MM.1S (cell line): ENCODE data around the gene CHST2.

Source experiments
- DNase-seq: peaks from one replicate; pipeline ENCODE4 v3.0.0-alpha.2; 2015
- H2AFZ ChIP-seq: fragments of 300-600 bp; sonication (generic); 2 replicates; pipeline ENCODE4 v1.6.0; 2016; ENCODE audit warnings: antibody characterized with exemption, low read length
- H3F3A ChIP-seq: fragments of 300-600 bp; sonication (generic); 2 replicates; pipeline ENCODE4 v1.6.1; 2016; ENCODE audit warnings: mild to moderate bottlenecking, antibody characterized with exemption, low read length, moderate library complexity, mixed read lengths; ENCODE audit not compliant: insufficient read depth
- H3K27ac ChIP-seq: fragments of 300-600 bp; sonication (generic); 2 replicates; pipeline ENCODE4 v1.5.1; 2016; ENCODE audit warnings: mild to moderate bottlenecking, low read length
- H3K27me3 ChIP-seq: fragments of 300-600 bp; sonication (generic); replicated peaks from 2 replicates; pipeline ENCODE4 v1.6.0; 2016; ENCODE audit warnings: low read length; ENCODE audit not compliant: insufficient read depth
- H3K36me3 ChIP-seq: fragments of 300-600 bp; sonication (generic); replicated peaks from 2 replicates; pipeline ENCODE4 v1.6.1; 2016; ENCODE audit warnings: mild to moderate bottlenecking, low read length, mixed read lengths; ENCODE audit not compliant: insufficient read depth
- H3K4me1 ChIP-seq: fragments of 300-600 bp; sonication (generic); 2 replicates; pipeline ENCODE4 v1.6.1; 2016; ENCODE audit warnings: low read length, mixed read lengths
- H3K4me2 ChIP-seq: fragments of 300-600 bp; sonication (generic); 2 replicates; pipeline ENCODE4 v1.6.0; 2016; ENCODE audit warnings: low read depth, low read length
- H3K4me3 ChIP-seq: fragments of 300-600 bp; sonication (generic); 2 replicates; pipeline ENCODE4 v1.5.1; 2016; ENCODE audit warnings: low read length, mixed read lengths
- H3K79me2 ChIP-seq: fragments of 300-600 bp; sonication (generic); 2 replicates; pipeline ENCODE4 v1.6.1; 2016; ENCODE audit warnings: mixed run types, low read length, mixed read lengths
- H3K9ac ChIP-seq: fragments of 300-600 bp; sonication (generic); 2 replicates; pipeline ENCODE4 v1.6.1; 2016; ENCODE audit warnings: low read length, mixed read lengths
- H3K9me2 ChIP-seq: fragments of 300-600 bp; sonication (generic); replicated peaks from 2 replicates; pipeline ENCODE4 v1.6.1; 2016; ENCODE audit warnings: mild to moderate bottlenecking, low read length, mixed read lengths; ENCODE audit not compliant: insufficient read depth
- H3K9me3 ChIP-seq: fragments of 300-600 bp; sonication (generic); replicated peaks from 2 replicates; pipeline ENCODE4 v1.6.1; 2016; ENCODE audit warnings: mild to moderate bottlenecking, low read length, mixed read lengths; ENCODE audit not compliant: insufficient read depth
- H4K20me1 ChIP-seq: fragments of 300-600 bp; sonication (generic); 2 replicates; pipeline ENCODE4 v1.6.1; 2016; ENCODE audit warnings: mild to moderate bottlenecking, low read length, moderate library complexity, mixed read lengths; ENCODE audit not compliant: insufficient read depth
- CTCF ChIP-seq: fragments of 300-600 bp; sonication (generic); IDR thresholded peaks from 2 replicates; pipeline ENCODE4 v1.5.1; 2016; ENCODE audit warnings: antibody characterized with exemption, low read length, mixed read lengths
- EZH2 ChIP-seq: fragments of 300-600 bp; sonication (generic); optimal IDR thresholded peaks from 2 replicates; pipeline ENCODE3; 2017; ENCODE audit warnings: low read depth, mild to moderate bottlenecking, antibody characterized with exemption, low read length, mixed read lengths
- EZH2phosphoT487 ChIP-seq: fragments of 300-600 bp; sonication (generic); IDR thresholded peaks from 2 replicates; pipeline ENCODE4 v1.6.1; 2018; ENCODE audit warnings: antibody characterized with exemption, low read length

The CHST2 gene

DNA sequence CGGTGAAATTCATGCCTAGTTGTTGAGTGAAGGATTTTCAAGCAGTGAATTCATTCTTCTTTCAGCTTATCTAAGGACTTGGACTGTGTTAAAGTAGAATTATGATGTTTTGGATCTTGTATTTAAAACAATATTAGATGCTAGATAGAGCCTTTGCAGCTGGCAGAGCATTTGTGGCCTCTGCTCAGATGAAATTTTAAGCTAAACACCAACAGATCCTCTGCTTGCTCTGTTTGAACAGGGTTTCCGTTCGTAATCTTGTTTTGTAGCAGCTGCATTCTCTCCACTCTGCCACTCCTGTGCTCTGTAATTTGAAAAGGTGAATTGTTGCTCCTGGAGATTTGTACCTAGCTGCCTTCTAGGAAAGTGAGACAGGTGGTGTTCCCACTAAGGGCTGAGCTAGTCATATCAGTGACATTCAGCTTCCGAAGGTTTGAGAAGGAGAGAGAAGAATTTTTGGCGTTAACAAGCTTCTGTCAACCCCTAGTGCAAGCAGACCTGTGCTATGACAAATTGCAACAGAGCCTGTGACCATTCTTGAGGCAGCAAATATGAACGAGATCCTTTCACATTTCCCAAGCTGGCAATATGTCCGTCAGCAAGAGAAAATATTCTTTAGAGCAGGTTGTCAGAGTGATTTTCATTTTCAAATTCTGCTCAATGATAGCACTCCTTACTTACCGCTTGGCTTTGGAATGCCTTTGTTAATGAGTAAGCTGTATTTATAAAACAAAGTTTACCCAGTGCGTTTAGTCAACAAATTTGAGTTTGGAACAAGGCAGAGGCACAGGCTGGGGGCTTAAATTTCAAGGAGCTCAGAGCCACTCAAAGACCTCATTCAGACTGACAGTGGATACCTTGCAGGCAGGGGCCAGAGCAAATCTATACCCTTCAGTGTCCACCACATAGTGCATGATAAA lies 5.3 kb downstream of the CHST2 start:
- Histone ChIP-seq H3K79me2 (no peaks in the 10 kb centered on the region), H3K27me3 (no peaks in the 10 kb centered on the region), H3K4me2 (no peak overlapping the region), H3K4me3 (no peak overlapping the region), H2AFZ (no peak overlapping the region), H3K9me2 (no peaks in the 10 kb centered on the region), H3K36me3 (no peaks in the 10 kb centered on the region), H3K4me1 (no peaks in the 10 kb centered on the region), H3K27ac (no peak overlapping the region), H3K9ac (no peak overlapping the region), H4K20me1 (no peaks in the 10 kb centered on the region; the same call in 1 of the 2 replicates), H3K9me3 (no peaks in the 10 kb centered on the region), H3F3A (no peaks in the 10 kb centered on the region)
- TF ChIP-seq EZH2phosphoT487: no peak
- TF ChIP-seq CTCF: no peak
- TF ChIP-seq EZH2: no peak
- no peak for DNase-seq

DNA sequence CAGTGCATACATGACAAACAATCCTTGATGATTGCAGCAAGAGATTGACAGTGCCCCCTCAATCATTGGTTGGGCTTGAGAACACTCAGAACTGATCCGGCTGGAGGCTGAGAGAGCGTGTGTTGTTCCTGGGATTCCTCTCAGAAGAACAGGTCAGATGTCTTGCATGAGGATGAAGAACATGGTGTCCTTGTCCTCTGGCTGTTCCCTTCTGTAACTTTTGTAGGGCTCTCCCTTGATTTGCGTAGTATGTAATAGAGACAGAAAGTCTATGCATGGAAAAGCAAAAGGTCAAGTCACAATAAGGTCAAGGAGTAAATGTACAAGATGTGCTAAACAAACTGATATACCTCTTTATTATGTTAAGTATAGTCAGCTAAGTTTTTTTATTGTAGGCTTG lies 8.2 kb downstream of the CHST2 start:
- Histone ChIP-seq H3K9me2 (no peaks in the 10 kb centered on the region), H3K36me3 (no peaks in the 10 kb centered on the region), H3F3A (no peaks in the 10 kb centered on the region), H3K27ac (no peak overlapping the region), H3K4me1 (no peaks in the 10 kb centered on the region), H3K9me3 (no peaks in the 10 kb centered on the region), H3K4me3 (no peak overlapping the region), H3K79me2 (no peaks in the 10 kb centered on the region), H4K20me1 (no peaks in the 10 kb centered on the region; the same call in 1 of the 2 replicates), H3K9ac (no peak overlapping the region), H2AFZ (no peak overlapping the region), H3K27me3 (no peaks in the 10 kb centered on the region), H3K4me2 (no peak overlapping the region)
- no peak for DNase-seq
- TF ChIP-seq CTCF: no peak

GRCh38 chr3:143128227-143128955 lies 8.8 kb downstream of the CHST2 start:
- DNase-seq: no peak
- no peak overlapping the region for H2AFZ ChIP-seq
- H3K9me3 ChIP-seq: no peaks in the 10 kb centered on the region
- no peaks in the 10 kb centered on the region for H3F3A ChIP-seq
- H3K9ac ChIP-seq: no peak overlapping the region
- H3K27ac ChIP-seq: no peak overlapping the region
- no peaks in the 10 kb centered on the region for H3K79me2 ChIP-seq
- no peak overlapping the region for H3K4me3 ChIP-seq
- H3K27me3 ChIP-seq: no peaks in the 10 kb centered on the region
- no peaks in the 10 kb centered on the region for H3K36me3 ChIP-seq
- H3K4me2 ChIP-seq: no peak overlapping the region
- no peaks in the 10 kb centered on the region; the same call in 1 of the 2 replicates for H4K20me1 ChIP-seq
- no peaks in the 10 kb centered on the region for H3K4me1 ChIP-seq
- H3K9me2 ChIP-seq: no peaks in the 10 kb centered on the region
- no peak for TF ChIP-seq EZH2
- TF ChIP-seq CTCF: no peak
- no peak for TF ChIP-seq EZH2phosphoT487
